Muscle of back (tissue), 13 donors: ENCODE data around the gene GOT1. TPM values are rescaled to one million over a fixed set of nuclear protein-coding genes. Genes with fewer than 3 reads are reported as not detected.
A peak's percentile ranks its signal among the peaks of the same experiment; 100 is the strongest.

Experiments
- DNase-seq, 3 donors: peaks; one replicate each; pipeline versions ENCODE4 v3.0.0 to v3.0.0-alpha.2; 2013
- long read RNA-seq, 9 donors: transcript quantifications; one replicate each; lab custom pipeline, GENCODE V29; 2026
- polyA plus RNA-seq, 10 donors: library from polyadenylated mRNA; unstranded; fragments of 120-200 nt; gene quantifications; one replicate each; pipeline ENCODE4 v1.2.1, GENCODE V29; 2013; ENCODE audit not compliant: insufficient read length in 10 of 10

Gene GOT1
- 10 to 100 TPM; 31.9 to 47.7 (median 38.7) TPM for polyA plus RNA-seq
- long read RNA-seq, donor 1, transcript GOT1-201 (9 exons, 2,923 nt): major isoform, 16 of 17 reads
- long read RNA-seq, donor 1, partial matches to known transcripts: 0 of 17 reads
- long read RNA-seq, donor 1, other reads (novel, unspliced or antisense): 0 of 17 reads
- long read RNA-seq, donor 2, transcript GOT1-201 (9 exons, 2,923 nt): major isoform, 13 of 16 reads
- long read RNA-seq, donor 2, partial matches to known transcripts: 0 of 16 reads
- long read RNA-seq, donor 2, other reads (novel, unspliced or antisense): 0 of 16 reads
- long read RNA-seq, donor 3: 0 reads
- long read RNA-seq, donor 4, transcript GOT1-201 (9 exons, 2,923 nt): major isoform, 7 of 8 reads
- long read RNA-seq, donor 4, partial matches to known transcripts: 0 of 8 reads
- long read RNA-seq, donor 4, other reads (novel, unspliced or antisense): 0 of 8 reads
- long read RNA-seq, donor 5, transcript GOT1-201 (9 exons, 2,923 nt): major isoform, 15 of 18 reads
- long read RNA-seq, donor 5, partial matches to known transcripts: 0 of 18 reads
- long read RNA-seq, donor 5, other reads (novel, unspliced or antisense): 0 of 18 reads
- long read RNA-seq, donor 6, transcript GOT1-201 (9 exons, 2,923 nt): major isoform, 20 of 27 reads
- long read RNA-seq, donor 6, partial matches to known transcripts: 7 of 27 reads
- long read RNA-seq, donor 6, other reads (novel, unspliced or antisense): 0 of 27 reads
- long read RNA-seq, donor 7, transcript GOT1-201 (9 exons, 2,923 nt): major isoform, 10 of 11 reads
- long read RNA-seq, donor 7, partial matches to known transcripts: 0 of 11 reads
- long read RNA-seq, donor 7, other reads (novel, unspliced or antisense): 0 of 11 reads
- long read RNA-seq, donor 8, transcript GOT1-201 (9 exons, 2,923 nt): major isoform, 7 of 10 reads
- long read RNA-seq, donor 8, partial matches to known transcripts: 0 of 10 reads
- long read RNA-seq, donor 8, other reads (novel, unspliced or antisense): 0 of 10 reads
- long read RNA-seq, donor 9: 0 reads

GRCh38 chr10:99430451-99431189, at the start of gene GOT1:
GOT1 (minus strand) TSS chr10:99430624; CDS start chr10:99430565, 59 bp downstream.
- DNase-seq: peak; percentile 99

- DNase-seq: no peak
Measured at GRCh38 chr10:99470327-99470726, 39.9 kb upstream of the GOT1 start.

- no peak for DNase-seq
Measured at GRCh38 chr10:99467236-99467999, 37.0 kb upstream of the GOT1 start.

- no peak for DNase-seq
Measured at GRCh38 chr10:99466632-99467223, 36.3 kb upstream of the GOT1 start.

GRCh38 chr10:99461230-99461629, 30.8 kb upstream of the GOT1 start:
- DNase-seq: no peak

- DNase-seq: no peak
Measured at GRCh38 chr10:99460070-99460469, 29.6 kb upstream of the GOT1 start.

GRCh38 chr10:99459217-99459616, 28.8 kb upstream of the GOT1 start:
- no peak for DNase-seq

- no peak for DNase-seq
Measured at GRCh38 chr10:99457813-99458212, 27.4 kb upstream of the GOT1 start.

GRCh38 chr10:99456931-99457288, 26.5 kb upstream of the GOT1 start:
- DNase-seq: no peak

GRCh38 chr10:99456207-99456930, 25.9 kb upstream of the GOT1 start:
- no peak for DNase-seq

GRCh38 chr10:99451981-99452380, 21.6 kb upstream of the GOT1 start:
- DNase-seq: no peak

- no peak for DNase-seq
Measured at GRCh38 chr10:99451499-99451788, 21.0 kb upstream of the GOT1 start.

GRCh38 chr10:99450624-99451498, 20.4 kb upstream of the GOT1 start:
- DNase-seq: peak in 1 of 3 donors; percentile 9

GRCh38 chr10:99450156-99450555, 19.7 kb upstream of the GOT1 start:
- no peak for DNase-seq

GRCh38 chr10:99449023-99449422, 18.6 kb upstream of the GOT1 start:
- no peak for DNase-seq

- no peak for DNase-seq
Measured at GRCh38 chr10:99444383-99445045, 14.1 kb upstream of the GOT1 start.

GRCh38 chr10:99443500-99443899, 13.1 kb upstream of the GOT1 start:
- no peak for DNase-seq

GRCh38 chr10:99442394-99442793, 12.0 kb upstream of the GOT1 start:
- DNase-seq: no peak

- DNase-seq: no peak
Measured at GRCh38 chr10:99438890-99439289, 8.5 kb upstream of the GOT1 start.
